Glutamatergic neuron (in vitro differentiated cells): ENCODE data around the gene NFE2. TPM values are rescaled to one million over a fixed set of nuclear protein-coding genes. Genes with fewer than 3 reads are reported as not detected.
A peak's percentile ranks its signal among the peaks of the same experiment; 100 is the strongest.

Source experiments
- DNase-seq: peaks from one replicate; pipeline ENCODE4 v3.0.0; 2022
- H3K27ac Mint-ChIP-seq: one replicate; pipeline ENCODE4 v1.8.0; 2020; ENCODE audit warnings: mild to moderate bottlenecking, mixed read lengths, inconsistent platforms; ENCODE audit not compliant: unreplicated experiment
- H3K27me3 Mint-ChIP-seq: one replicate; pipeline ENCODE4 v1.8.0; 2020; ENCODE audit warnings: mild to moderate bottlenecking, moderate library complexity, mixed read lengths, inconsistent platforms; ENCODE audit not compliant: unreplicated experiment
- H3K36me3 Mint-ChIP-seq: one replicate; pipeline ENCODE4 v1.8.0; 2020; ENCODE audit warnings: mild to moderate bottlenecking, mixed read lengths, inconsistent platforms; ENCODE audit not compliant: unreplicated experiment
- H3K4me1 Mint-ChIP-seq: one replicate; pipeline ENCODE4 v1.8.0; 2020; ENCODE audit warnings: mild to moderate bottlenecking, low read depth, mixed read lengths, inconsistent platforms; ENCODE audit not compliant: unreplicated experiment
- H3K4me3 Mint-ChIP-seq: one replicate; pipeline ENCODE4 v1.8.0; 2020; ENCODE audit warnings: mild to moderate bottlenecking, mixed read lengths, inconsistent platforms; ENCODE audit not compliant: unreplicated experiment
- H3K9me3 Mint-ChIP-seq: one replicate; pipeline ENCODE4 v1.8.0; 2020; ENCODE audit warnings: mild to moderate bottlenecking, moderate library complexity, mixed read lengths, inconsistent platforms; ENCODE audit not compliant: unreplicated experiment
- total RNA-seq: library from RNA; stranded (reverse); fragmentation: NEBNext Ultra II Directional; extraction: Animal tissue kit (Norgen Biotek cat#: 25700); gene quantifications from one replicate; pipeline ENCODE4 v1.2.1, GENCODE V29; 2021; ENCODE audit not compliant: unreplicated experiment
- TF ChIP-seq, protein P1 (sequence below): fragments of 200-600 bp; sonication (generic); IDR thresholded peaks from one replicate; pipeline ENCODE4 v1.5.0; 2021; ENCODE audit not compliant: partially characterized antibody, unreplicated experiment

The NFE2 gene
- total RNA-seq, 1 donor from 2014 or later = not detected

DNA sequence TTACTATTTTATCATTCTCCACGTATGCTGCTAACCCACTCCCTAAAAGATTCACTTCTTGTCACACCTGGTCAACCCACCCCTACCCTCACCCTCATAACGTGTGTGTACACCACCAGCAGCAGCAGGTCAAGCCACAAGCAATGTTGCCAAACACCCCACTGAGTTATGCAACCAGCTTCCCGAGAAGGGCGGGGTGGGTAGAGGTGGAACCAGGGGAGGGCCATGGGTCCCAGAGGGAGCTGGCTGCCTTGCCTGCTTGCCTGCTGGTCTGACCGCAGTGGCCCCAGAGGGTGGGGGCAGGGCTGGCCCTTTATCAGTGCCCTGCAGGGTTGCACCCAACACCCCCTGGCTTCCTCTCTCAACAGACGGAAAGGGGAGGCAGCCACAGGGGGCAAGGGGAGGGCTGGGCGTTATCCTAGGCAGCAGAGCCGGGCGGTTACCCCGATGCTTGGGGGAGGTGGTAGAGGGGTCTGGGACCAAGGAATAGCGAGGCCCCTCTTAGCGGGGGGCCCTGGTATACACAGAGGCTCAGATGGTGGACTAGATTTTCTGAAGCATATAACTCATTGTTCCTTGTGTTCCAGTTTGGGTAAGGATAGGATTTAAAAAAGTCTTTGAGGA is 3.5 kb upstream of the NFE2 start:
- DNase-seq = no peak
- no peaks in the 10 kb centered on the region for H3K36me3 Mint-ChIP-seq
- no peak overlapping the region for H3K4me3 Mint-ChIP-seq
- H3K27ac Mint-ChIP-seq = no peak overlapping the region
- H3K4me1 Mint-ChIP-seq = peaks cover 4% of the 10 kb centered on the region
- TF ChIP-seq, protein P1, sequence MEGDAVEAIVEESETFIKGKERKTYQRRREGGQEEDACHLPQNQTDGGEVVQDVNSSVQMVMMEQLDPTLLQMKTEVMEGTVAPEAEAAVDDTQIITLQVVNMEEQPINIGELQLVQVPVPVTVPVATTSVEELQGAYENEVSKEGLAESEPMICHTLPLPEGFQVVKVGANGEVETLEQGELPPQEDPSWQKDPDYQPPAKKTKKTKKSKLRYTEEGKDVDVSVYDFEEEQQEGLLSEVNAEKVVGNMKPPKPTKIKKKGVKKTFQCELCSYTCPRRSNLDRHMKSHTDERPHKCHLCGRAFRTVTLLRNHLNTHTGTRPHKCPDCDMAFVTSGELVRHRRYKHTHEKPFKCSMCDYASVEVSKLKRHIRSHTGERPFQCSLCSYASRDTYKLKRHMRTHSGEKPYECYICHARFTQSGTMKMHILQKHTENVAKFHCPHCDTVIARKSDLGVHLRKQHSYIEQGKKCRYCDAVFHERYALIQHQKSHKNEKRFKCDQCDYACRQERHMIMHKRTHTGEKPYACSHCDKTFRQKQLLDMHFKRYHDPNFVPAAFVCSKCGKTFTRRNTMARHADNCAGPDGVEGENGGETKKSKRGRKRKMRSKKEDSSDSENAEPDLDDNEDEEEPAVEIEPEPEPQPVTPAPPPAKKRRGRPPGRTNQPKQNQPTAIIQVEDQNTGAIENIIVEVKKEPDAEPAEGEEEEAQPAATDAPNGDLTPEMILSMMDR = no peak
- H3K9me3 Mint-ChIP-seq = no peaks in the 10 kb centered on the region
- H3K27me3 Mint-ChIP-seq = peaks cover 2% of the 10 kb centered on the region

DNA sequence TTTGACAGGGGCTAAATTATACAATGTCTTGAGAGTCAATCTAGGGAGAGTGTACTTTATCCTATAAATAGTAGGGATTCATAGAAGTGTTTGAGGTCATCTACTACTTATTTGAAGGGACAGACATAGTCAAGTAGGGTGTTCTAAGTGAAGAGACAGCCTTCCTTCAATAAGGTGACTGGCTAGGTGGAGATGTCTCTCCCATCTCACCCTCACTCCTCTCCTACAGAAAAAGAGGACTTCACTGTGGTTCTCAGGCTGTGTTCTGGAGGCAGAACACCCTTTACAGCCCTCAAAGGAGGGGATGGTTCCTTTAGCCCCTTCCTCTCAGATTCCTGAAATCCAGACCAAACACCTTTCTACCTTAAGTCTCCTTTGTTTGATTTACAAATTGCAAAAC is 2.8 kb upstream of the NFE2 start:
- TF ChIP-seq, protein P1 = no peak
- H3K27me3 Mint-ChIP-seq = peaks cover 2% of the 10 kb centered on the region
- peaks cover 4% of the 10 kb centered on the region for H3K4me1 Mint-ChIP-seq

DNA sequence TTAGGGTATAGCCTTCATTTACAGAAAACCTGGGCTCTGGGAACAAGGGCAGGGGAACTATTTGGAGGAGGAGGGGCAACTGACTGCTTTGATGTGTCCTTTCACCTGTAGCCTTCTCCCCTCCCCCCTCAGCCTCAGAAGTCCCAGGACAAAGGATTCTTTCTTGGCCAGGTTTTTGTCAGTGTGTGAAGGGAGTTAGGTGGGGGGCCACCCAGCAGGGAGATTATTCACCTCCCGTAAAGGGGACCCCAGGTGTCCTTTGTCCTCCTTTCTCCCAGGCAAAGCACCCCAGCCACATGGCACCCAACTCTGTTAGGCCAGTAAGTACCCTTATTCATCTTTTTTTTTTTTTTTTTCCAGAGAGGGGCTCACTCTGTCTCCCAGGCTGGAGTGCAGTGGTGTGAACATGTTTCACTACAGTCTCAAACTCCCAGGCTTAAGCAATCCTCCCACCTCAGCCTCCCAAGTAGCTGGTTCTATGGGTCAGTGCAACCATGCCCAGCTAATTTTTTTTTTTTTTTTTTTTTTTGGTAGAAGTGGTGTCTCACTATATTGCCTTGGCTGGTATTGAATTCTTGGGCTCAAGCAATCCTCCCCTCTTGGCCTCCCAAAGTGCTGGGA is 723 bp upstream of the NFE2 start:
- TF ChIP-seq, protein P1 = no peak
- Mint-ChIP-seq H3K27me3 (peaks cover 4% of the 10 kb centered on the region), H3K4me1 (peaks cover 4% of the 10 kb centered on the region)

More for the DNA sequence above, 2.8 kb upstream of the NFE2 start:
- Mint-ChIP-seq H3K9me3 (no peaks in the 10 kb centered on the region), H3K27ac (no peak overlapping the region), H3K4me3 (no peak overlapping the region), H3K36me3 (no peaks in the 10 kb centered on the region)
- no peak for DNase-seq

DNA sequence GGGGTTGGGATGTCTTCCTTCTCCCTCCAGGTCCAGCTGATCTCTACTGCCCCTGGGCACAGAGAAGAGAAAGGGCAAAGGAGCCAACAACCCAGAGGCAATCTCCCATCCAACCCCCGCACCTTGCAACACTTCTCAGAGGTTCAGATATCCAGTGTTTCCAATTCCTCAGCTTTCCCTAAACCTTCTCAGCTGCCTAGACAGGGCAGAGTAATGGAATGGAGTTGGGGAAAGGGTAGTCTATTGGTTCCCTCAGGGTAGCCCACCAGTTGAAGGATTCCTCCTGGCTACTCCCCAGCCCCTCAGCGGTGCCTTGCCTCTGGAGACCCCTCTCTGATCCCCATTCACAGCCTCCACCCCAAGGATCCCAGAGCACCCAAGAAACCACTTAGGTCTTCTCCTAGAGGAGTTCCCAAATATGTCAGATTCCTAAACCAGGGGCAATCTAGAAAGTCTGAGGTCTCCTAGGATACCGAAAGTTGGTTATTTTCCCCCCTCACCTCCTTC is 537 bp downstream of the NFE2 start:
- H3K27me3 Mint-ChIP-seq = peaks cover 4% of the 10 kb centered on the region
- peaks cover 1% of the 10 kb centered on the region for H3K9me3 Mint-ChIP-seq
- H3K4me1 Mint-ChIP-seq = peaks cover 4% of the 10 kb centered on the region
- peak overlapping the region; percentile 76 for H3K4me3 Mint-ChIP-seq
- DNase-seq = no peak
- H3K27ac Mint-ChIP-seq = no peak overlapping the region
- H3K36me3 Mint-ChIP-seq = no peaks in the 10 kb centered on the region
- TF ChIP-seq, protein P1 = no peak

More for the DNA sequence above, 723 bp upstream of the NFE2 start:
- Mint-ChIP-seq H3K36me3 (no peaks in the 10 kb centered on the region), H3K27ac (no peak overlapping the region), H3K9me3 (peaks cover under 1% of the 10 kb centered on the region), H3K4me3 (no peak overlapping the region)
- no peak for DNase-seq

- H3K4me1 Mint-ChIP-seq = peaks cover 4% of the 10 kb centered on the region
- H3K27me3 Mint-ChIP-seq = peaks cover 4% of the 10 kb centered on the region
- H3K9me3 Mint-ChIP-seq = peaks cover 1% of the 10 kb centered on the region
- no peak for DNase-seq
- no peak overlapping the region for H3K27ac Mint-ChIP-seq
- H3K4me3 Mint-ChIP-seq = peak overlapping the region; percentile 43
- TF ChIP-seq, protein P1 = no peak
- H3K36me3 Mint-ChIP-seq = no peaks in the 10 kb centered on the region
Measured at GRCh38 chr12:54299515-54300224, 1.1 kb downstream of the NFE2 start.
